Measurements from ENCODE around the gene TIAM1.
A peak's percentile ranks its signal among the peaks of the same experiment; 100 is the strongest.

TIAM1 gene

DNA sequence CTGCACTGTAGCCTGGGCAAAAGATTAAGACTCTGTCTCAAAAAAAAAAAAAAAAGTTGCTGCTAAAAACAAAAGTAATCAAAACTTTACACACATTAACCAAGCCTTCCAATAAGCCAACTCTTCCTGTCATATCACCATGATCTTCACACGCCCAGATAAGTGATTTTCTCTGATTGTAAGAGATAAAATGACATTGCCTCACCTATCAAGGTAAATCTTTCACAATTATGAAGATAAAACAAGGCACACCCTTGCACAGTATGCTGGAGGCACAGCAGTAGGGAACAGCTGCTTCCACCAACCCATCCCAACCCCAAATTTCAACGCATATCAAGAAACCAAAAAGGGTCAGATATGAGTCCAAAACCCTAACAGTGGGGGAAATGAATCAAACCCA lies 8.8 kb upstream of the TIAM1 start:
- no peak for DNase-seq (ENCODE audit: low read depth)

DNA sequence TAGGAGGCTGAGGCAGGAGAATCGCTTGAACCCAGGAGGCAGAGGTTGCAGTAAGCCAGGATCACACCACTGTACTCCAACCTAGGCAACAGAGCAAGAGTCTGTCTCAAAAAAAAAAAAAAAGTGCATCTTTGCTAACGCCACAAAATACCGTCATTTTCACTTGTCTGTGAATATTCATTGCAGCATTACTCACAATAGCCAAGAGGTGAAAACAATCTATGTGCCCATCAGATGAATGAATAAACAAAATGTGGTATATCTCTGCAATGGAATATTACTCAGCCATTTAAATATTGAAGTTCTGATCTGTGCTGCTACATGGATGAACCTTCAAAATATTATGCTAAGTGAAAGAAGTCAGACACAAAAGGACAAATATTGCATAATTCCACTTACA lies 7.9 kb upstream of the TIAM1 start:
- DNase-seq (ENCODE audit: low read depth) = no peak

DNA sequence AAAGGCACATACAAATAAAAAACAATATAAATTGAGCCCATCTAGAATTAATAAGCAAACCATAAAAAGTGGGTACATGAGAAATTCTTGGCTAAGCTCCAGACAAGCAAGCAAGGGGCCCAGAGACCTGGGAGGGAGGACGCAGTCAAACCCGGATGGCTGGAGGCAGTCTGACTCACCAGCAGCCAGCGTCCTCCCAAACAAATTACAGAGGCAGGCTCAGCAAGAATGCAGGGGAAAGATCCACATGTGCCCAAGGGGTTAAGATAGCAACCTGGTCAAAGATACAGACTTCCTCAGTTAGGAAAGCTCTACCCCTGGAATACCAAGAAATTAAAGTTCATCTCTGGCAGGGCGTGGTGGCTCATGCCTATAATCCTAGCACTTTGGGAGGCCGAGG lies 7.4 kb upstream of the TIAM1 start:
- DNase-seq (ENCODE audit: low read depth) = peak; percentile 52

DNA sequence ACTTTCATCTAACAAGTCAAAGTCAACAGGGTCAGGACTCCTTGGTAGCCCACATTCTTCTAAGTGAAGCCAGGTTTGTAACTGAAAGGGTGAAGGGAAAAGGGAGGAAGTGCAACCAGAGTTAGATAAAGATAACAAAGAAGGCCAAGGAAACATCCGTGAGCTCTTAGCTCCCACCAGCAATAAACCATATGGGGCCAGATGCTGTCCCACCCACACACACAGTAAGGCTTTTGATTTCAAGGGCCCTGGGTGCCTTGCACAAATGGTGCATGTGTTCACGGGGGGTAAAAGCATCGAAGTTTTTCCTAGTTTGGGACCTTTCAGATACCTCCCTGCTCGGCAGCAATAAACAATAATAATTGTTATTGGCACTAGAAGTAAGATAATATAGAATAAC lies 5.1 kb upstream of the TIAM1 start:
- no peak for DNase-seq (ENCODE audit: low read depth)

DNA sequence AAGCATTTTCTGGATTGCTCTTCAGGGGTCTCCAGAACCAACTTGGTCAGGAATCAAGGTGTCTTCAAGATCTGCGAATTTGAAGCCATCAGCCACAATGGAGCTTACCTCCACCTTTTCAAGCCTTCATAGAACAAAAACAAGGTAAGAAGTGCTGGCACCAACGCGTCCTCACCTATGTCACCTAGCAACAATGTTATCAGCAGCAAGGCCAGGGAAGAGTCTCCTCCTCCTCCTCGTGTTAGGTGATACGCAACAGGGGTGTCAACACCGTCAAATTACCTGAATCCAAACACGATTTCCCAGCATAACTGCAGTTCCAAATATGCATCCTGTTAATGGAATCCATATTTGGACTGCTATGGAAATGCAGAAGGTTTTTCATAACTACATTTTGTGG lies 4.1 kb upstream of the TIAM1 start:
- no peak for DNase-seq (ENCODE audit: low read depth)

DNA sequence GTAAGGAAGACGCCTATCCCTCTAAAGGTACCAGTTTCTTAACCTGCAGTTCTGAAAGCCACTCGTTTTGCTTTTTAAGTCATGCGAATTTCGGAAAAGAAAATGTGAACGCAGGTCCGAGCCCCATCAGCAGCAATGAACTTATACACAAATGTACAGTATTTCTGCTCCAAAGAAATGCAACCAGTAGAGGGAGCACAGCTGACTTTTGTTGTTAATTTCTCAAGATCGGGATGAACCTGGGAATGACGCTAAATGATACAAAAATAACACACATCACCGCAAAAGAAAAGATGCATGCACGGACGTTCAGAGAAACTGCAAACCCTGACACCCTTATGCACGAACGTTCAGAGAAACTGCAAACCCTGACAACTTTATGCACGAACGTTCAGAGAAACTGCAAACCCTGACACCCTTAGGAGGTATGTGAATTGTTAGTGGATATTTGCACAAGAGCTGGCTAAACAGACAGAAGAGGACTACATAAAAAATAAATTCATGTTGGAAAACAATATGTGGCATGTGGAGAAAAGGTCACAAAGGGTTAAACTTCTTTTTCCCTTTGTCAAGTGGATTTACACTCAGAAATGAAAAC lies 3.5 kb upstream of the TIAM1 start:
- peak; percentile 9 for DNase-seq (ENCODE audit: low read depth)

DNA sequence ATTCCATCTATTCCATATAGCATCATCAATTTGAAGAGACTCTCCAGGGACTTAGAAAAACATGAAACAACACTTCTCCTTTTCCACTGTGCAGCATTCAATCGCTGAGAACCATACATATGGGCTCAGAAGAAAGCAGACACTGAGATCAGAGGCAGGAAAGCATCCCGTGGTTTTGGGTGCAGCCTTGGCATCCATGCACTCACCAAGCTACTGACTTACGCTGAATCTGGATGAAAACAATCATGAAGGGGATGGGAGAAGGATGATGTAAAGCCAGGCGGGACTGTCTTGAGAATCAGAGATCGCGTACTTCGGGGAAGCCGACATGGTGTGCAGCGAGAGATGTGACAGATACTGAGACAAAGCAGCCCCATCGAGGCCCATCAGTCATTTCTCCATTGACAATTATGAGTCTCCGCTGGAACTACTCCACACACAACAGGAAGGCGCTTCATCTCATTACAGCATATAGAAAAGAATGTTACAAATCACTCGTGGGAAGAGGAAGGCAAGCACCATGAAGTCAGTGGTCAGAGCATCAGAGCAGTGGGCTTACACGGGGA lies 2.3 kb upstream of the TIAM1 start:
- DNase-seq (ENCODE audit: low read depth) = no peak

DNA sequence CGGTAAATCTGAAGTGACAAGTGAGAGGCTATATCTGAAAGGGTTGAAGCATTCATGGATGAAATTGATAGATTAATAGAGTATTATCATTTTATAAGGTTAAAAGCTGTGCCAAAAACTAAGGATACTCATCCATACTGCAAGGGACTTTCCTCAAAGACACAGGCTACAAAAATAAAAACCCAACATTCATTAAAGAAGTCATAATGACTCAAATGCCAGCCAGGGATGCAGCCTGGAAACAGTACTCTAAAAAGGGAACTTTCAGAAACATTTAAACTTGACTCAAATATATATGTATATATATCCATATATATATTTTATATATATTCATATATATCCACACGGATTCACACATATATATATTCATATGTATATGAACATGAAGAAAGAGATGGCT lies 1.1 kb upstream of the TIAM1 start:
- DNase-seq (ENCODE audit: low read depth) = no peak

DNA sequence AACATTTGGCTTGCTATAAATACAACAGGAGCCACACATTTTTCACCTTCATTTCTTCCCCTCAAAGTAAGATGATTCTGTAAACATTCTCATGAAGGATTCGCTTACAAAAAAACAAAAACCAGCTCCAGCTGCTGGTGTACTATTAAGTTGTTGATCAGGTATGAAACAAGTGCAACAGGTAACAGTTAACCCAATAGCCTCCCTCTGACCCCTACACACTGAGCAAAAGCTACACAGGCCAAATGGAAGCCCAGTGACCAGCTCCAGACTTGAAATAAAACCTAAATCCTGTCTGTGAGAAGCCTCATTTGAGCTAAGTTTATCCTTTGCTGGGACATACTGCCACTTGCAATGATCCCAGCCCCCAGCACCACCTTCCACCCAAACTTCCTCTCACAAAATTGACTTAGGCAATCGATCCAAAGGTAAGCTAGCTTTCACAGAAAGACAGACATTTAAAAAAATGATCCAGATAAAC lies 991 bp downstream of the TIAM1 start:
- DNase-seq (ENCODE audit: low read depth) = no peak

DNA sequence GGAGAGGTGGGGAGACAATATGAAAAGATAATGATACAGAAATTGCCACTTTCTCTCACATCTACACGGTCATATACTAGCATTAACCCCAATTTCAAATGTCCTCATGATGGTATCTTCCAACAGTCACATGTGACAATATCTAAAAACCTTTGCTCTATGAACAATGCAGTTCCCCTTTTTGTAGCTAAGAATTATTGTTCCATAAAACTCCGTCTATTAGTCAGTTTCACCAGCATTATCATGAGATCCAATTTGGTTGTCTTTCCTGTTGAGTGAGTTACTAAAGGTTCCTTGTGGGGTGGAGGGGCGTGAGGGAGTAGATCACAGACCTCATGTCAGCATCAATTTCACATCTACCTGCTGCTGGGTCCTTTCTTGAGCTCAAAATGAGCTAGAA lies 1.7 kb downstream of the TIAM1 start:
- no peak for DNase-seq (ENCODE audit: low read depth)

DNA sequence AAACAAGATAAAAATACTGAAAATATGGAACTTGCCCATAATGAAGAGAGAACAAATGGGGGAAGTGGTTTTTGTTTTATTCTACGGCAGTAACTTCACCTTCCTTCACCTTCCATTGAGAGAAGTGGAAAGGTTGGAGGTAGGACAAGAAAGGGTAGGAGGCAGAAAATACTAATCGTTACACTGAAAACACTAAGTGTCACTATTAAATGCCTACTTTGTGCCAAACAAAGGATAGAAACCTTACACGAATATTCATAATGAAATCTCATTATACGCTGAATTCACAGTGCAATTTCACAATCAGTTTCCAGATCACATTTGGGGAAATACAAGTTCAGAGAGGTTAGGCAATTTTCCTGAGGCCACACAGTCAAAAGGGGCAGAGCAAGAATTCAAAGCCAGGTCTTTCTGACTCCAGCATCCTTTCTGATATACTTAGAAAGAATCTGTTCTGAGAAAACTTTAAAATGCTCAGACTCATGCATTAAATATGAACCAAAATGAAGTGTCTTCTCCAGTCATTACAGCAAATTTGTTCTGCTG lies 3.0 kb downstream of the TIAM1 start:
- DNase-seq (ENCODE audit: low read depth) = no peak

DNA sequence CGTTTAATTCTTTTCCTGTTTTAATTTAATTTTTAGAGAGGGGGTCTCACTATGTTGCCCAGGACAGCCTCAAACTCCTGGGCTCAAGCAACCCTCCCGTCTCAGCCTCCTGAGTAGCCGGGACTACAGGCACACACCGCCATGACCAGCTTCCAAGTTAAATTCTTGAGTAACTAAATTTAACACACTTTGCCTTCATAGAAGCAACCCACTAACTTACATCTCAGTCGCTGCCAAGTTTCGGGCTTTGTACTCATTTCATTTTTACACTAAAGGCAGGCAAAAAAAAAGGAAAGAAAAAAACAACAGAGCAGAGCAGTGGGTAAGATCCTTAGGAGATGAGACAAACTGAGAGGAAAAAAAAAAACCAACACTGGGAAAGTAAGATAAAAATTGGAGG lies 3.5 kb downstream of the TIAM1 start:
- DNase-seq (ENCODE audit: low read depth) = no peak

DNA sequence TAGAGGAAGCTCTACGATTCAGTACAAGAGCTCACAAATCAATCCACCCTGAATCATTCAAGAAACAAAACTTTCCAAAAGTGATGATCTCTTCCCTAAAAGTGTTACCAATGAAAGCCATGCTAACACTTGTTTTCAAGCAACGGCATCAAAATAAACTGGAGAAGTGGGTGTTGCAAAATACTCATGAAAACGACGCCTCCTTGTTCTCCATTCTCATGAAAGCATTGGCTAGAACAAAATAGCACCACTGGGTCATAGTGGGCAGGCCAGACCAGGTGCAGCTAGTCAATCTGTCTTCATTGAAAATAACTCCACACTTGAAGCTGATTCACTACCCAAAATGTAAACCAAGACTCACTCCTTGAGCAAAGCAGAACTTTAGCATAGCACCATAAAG lies 4.3 kb downstream of the TIAM1 start:
- no peak for DNase-seq (ENCODE audit: low read depth)

DNA sequence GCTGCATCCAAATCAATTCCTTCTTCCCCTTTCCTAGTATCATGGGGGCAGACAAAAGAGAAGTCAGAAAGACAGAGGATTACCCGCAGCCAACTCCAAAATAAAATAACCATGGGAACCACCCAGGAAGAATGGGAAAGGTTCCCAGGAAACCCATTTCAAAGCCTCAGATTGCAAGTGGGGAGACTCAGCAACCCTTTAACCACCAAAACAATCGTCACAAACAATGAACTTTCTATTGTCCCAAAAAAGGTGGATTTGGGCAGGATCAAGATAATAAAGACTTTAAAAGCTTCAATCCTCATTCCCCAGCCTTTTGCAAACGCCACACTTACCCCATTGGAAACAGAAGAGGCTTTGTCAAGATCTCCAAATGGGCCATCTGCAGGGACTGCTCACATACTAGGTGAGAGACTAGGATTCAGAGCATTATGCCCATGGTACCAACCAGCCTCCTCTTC lies 5.1 kb downstream of the TIAM1 start:
- no peak for DNase-seq (ENCODE audit: low read depth)

DNA sequence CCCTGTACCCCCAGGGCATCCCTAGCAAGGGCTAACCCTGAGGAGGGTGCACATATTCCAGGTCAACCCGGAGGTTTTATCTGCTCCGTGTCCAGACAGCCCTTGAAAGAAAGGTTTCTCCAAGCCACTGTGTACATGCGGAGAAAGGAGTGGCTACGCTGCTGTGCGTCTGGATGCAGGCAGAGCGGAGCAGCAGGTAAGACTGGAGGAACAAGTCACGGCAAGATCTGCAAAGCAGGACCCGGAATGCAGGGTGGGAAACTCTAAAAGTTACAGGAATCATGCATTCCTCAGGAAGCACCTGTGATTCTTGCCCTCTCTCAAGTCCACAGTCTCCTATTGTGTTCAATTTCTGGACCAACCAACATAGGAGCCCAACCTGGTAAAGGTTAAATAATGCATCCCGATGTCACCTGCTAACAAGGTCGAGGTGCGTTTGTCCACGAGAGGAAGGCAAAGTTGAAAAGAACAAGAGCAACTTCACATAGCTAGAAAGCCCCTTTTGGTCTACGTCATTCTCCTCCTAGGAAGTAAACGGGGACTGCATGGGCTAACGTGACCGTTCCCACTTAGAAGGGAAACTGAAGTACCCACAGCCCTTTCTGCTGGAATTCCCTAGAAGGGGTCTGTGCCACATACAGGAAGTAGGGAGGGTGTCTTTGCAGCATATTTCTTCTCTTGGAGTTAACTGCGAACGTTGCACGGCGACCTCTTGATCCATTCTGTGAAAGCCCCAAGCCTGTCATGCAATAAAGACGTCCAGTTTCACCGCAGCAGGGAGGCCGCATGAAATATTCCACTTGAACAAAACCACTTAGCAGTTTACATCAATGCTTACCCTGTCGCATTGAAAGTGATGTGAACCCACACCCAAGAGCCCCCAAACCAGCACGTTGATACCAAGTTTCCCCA lies 5.8 kb downstream of the TIAM1 start:
- no peak for DNase-seq (ENCODE audit: low read depth)

DNA sequence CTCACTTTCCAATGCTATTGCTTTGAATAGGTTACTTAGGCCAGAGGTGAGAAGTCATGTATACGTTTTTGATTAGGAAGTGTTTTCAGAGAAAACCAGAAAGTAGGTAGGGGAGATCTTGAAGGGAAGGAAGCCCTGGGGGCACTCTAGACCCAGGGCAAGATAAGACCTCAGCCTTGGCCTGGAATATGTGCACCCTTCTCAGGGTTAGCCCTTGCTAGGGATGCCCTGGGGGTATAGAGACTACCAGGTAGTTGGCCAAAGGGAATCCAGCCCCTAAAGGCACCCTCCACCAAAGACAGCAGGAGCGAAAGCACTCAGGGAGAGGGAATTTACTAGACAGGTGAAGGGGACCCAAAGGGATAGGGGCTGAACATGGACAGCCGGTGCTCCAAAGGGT lies 7.0 kb downstream of the TIAM1 start:
- no peak for DNase-seq (ENCODE audit: low read depth)

DNA sequence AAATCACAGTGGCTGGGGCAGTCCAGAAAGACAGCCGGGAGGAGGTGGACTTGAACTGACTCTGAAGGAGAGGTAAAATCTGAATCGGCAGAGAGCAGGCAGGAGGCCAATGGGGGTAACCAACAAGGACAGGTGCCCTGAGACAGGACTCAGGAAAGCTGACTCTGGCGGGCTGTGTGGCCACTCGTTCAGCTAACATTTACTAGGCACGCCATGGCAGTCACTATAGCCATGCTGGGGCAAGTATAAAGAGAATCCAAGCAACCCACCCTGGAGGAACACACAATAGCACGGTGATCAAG lies 7.4 kb downstream of the TIAM1 start:
- DNase-seq (ENCODE audit: low read depth) = no peak

DNA sequence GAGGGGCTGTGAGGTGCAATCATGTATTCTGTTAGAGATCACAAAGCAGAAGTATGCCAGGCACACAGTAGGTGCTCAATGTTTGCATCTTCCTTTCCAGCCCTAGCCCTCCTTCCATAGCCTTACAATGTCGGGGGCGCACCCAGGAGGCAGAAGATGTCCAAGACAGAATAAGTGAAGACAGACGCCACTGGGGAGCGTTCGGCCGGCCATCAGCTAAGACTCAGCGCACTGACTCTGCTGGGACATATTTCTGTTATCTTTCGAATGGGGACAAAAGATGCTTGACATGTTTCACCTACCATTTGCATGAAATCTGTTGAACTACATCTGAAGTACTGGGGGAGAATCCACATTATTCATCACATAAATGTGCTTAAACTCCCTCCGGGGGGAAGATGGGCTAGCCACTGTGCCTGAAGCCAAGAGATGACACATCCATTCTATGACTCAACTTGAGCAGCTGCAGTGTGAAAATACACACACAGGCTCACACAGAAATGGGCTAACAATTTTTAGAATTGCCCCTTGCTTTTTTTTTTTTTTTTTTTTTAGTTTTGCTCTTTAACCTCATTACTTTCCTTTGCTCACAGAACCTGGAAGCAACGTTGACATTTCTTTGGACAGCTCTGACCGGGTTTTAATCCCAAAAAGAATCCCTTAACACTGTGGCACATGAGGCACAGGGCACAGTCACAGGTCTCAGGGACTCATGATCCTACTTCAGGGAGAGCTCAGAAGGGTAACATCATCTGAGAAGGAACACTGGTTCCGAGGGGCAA lies 7.9 kb downstream of the TIAM1 start:
- DNase-seq (ENCODE audit: low read depth) = peak; percentile 85

DNA sequence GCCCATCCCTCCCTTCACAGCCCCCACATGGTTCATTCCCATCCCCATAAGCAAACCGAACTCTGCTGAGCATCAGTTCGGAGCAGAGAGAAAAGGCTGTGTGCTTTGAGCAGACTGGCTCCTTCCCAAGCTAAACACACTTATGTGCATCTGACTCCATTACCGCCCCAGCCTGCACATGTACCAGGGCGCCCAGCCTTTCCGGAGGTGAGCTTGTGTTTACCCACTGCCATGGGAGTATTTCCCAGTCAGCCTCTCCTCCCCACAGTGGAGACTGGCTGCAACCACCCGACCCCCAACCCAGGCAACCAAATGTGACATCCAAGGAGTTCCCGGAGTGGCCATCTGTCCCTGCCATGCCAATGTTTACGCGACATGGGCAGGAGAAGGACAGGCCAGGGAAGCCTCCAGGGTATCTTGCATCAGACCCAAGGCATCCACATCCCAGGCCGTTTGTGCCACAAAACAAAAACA lies 9.4 kb downstream of the TIAM1 start:
- DNase-seq (ENCODE audit: low read depth) = no peak

DNA sequence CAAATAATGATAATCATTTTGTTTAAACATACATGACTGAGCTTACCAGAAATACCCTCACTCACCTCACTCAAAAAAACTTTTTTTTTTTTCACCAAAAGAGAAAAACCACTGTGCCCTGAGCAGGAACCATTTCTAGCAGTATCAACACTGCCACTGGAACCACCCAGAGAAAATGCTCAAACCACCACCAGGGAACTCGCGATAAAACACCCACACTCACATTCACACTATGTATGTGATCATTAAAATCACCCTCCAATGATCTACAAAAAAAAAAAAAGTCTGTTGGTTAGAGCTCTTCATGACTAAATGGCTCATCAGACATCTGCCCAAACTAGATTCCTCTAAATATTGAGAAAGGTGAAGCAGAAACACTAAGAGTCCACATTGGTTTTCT lies 11.5 kb downstream of the TIAM1 start:
- DNase-seq (ENCODE audit: low read depth) = no peak

DNA sequence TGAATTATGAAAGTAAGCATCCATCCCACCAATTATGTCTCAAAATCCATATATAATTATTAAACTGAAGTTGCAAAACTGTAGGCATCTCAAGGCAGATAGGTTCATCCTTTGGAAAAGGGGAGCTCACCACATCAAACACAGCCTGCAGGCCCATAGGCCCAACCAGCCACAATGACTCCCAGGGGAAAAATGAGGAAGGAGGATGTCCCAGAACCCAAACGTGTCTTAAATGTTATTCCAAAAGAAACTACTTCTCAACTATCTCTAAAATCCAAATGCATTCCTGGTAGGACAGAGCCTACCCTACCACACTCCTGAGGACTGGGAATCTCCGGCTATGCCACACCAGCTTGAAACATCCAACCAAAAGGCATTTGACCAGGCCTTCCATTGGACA lies 12.8 kb downstream of the TIAM1 start:
- no peak for DNase-seq (ENCODE audit: low read depth)

DNA sequence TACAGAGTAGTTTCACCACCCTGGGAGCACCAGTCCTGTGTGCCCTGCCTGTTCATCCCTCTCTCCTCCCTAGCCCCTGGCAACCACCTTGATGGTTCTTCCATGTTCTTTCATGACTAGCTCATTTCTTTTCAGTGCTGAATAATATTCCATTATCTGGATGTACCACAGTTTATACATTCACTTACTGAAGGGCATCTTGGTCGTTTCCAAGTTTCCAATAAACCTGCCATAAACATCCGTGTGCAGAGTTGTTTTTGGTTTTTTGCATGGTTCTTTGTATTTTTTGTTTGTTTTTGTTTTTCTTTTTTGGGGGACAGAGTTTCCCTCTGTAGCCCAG lies 13.9 kb downstream of the TIAM1 start:
- no peak for DNase-seq (ENCODE audit: low read depth)
